ENCODE measurements around the gene COP1. TPM values are rescaled to one million over a fixed set of nuclear protein-coding genes. Genes with fewer than 3 reads are reported as not detected.

Gene COP1
- total and polyA plus RNA-seq, 2 donors (not counting 1 experiment from before 2014, with no cell fraction given), result 18.7 to 68.5 TPM

DNA sequence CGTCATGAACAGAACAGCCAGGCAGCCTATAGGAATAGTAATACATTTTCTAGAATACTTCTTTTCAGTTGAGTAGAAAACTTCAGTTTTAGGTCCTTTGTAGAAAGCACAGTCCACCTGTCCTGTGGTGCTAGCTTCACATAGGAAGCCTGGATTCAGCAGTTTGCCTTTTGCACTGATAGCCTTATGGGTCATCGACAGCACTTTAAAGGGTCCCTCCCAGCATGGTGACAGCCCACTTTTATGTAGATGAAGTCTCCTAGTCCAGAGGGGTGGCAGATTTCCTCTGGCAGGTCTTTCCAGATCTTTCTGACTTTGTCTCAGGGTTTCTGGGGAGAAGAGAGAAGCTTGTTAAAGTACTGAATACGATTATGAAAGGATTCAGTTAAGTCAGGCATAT, 302.3 kb downstream of the COP1 start:
- H3K36me3 ChIP-seq (replicated peaks in 1 of 2; ENCODE audit: control extremely low read depth in 1 of 2, control insufficient read depth in 1 of 2, extremely low read depth in 1 of 2, insufficient read depth in 2 of 2, low read length in 1 of 2), result no peaks in the 10 kb centered on the region
- Mint-ChIP-seq H3K27ac (no peak overlapping the region), H3K9me3 (ENCODE audit: insufficient read depth) (no peaks in the 10 kb centered on the region), H3K27me3 (no peaks in the 10 kb centered on the region), H3K4me1 (no peaks in the 10 kb centered on the region), H3K4me3 (no peak overlapping the region)
- no peak overlapping the region for H2AFZ ChIP-seq (ENCODE audit: insufficient read depth, low read depth, low read length, poor library complexity, severe bottlenecking)
- ChIA-PET POLR2A (no interaction called here), CTCF (no interaction called here)
- H3K4me3 ChIP-seq (ENCODE audit: control extremely low read depth in 1 of 5, extremely low read depth in 1 of 5, insufficient read depth in 1 of 5, low read depth in 2 of 5, low read length in 4 of 5), result no peak overlapping the region
- DNase-seq (no peak), ATAC-seq (ENCODE audit: low read depth) (no peak)
- H3K4me1 ChIP-seq (ENCODE audit: control insufficient read depth in 2 of 2, insufficient read depth in 2 of 2, low read length in 2 of 2), result no peaks in the 10 kb centered on the region
- no peak overlapping the region for H3K9ac ChIP-seq (ENCODE audit: low read length)
- H4K20me1 ChIP-seq (ENCODE audit: control insufficient read depth, insufficient read depth, low read length, poor library complexity, severe bottlenecking), result no peaks in the 10 kb centered on the region
- intact Hi-C loops (cut with micrococcal nuclease), result no loop called here
- peaks cover 0 to 4% (median 1%) of the 10 kb centered on the region in 3 donors for H3K9me3 ChIP-seq (ENCODE audit: control extremely low read depth in 1 of 3, control insufficient read depth in 2 of 3, insufficient read depth in 1 of 3, low read length in 2 of 3)
- no peaks in the 10 kb centered on the region for H3K27me3 ChIP-seq (replicated peaks in 1 of 4; ENCODE audit: control extremely low read depth in 1 of 4, control insufficient read depth in 3 of 4, insufficient read depth in 4 of 4, low read length in 3 of 4)
- TF ChIP-seq, protein P1, sequence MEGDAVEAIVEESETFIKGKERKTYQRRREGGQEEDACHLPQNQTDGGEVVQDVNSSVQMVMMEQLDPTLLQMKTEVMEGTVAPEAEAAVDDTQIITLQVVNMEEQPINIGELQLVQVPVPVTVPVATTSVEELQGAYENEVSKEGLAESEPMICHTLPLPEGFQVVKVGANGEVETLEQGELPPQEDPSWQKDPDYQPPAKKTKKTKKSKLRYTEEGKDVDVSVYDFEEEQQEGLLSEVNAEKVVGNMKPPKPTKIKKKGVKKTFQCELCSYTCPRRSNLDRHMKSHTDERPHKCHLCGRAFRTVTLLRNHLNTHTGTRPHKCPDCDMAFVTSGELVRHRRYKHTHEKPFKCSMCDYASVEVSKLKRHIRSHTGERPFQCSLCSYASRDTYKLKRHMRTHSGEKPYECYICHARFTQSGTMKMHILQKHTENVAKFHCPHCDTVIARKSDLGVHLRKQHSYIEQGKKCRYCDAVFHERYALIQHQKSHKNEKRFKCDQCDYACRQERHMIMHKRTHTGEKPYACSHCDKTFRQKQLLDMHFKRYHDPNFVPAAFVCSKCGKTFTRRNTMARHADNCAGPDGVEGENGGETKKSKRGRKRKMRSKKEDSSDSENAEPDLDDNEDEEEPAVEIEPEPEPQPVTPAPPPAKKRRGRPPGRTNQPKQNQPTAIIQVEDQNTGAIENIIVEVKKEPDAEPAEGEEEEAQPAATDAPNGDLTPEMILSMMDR (IDR thresholded peaks at IDR 0.05), result no peak
- TF ChIP-seq EZH2 (IDR thresholded peaks at IDR 0.05; ENCODE audit: borderline replicate concordance, insufficient read depth, low read depth, low read length, poor library complexity, severe bottlenecking), result no peak
- H3K4me2 ChIP-seq (replicated peaks; ENCODE audit: low read depth, low read length, poor library complexity, severe bottlenecking), result no peak overlapping the region
- no peaks in the 10 kb centered on the region for H3K79me2 ChIP-seq (ENCODE audit: control insufficient read depth, insufficient read depth, low read length)
- H3K27ac ChIP-seq (ENCODE audit: low read length in 2 of 2), result no peak overlapping the region
- 89% methylated on average over 1 of the region's 3 CpGs for WGBS (ENCODE audit: insufficient coverage)

DNA sequence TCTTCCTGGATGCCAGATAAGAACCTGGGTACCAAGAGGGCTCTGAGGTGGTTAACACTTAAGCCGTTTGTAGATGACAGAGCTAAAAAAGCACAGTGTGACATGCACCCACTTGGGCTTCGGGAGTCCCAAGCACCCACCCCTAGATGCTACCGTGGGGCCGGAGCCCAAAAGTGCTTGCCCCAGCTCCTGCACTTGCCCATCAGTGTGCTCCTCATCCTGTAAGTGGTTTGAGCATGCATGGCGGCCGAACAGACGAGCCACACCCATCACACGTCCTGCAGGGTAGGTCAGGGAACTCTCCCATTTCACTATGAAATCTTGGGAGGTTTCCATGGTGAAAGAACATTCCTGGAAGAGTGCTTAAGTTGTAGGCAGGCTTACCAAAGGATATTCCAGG, 304.8 kb downstream of the COP1 start:
- Histone ChIP-seq H3K79me2 (ENCODE audit: control insufficient read depth, insufficient read depth, low read length) (no peaks in the 10 kb centered on the region), H3K9me3 (ENCODE audit: control extremely low read depth in 1 of 3, control insufficient read depth in 2 of 3, insufficient read depth in 1 of 3, low read length in 2 of 3) (peaks cover 0 to 4% (median 0%) of the 10 kb centered on the region in 3 donors), H3K27ac (ENCODE audit: low read length in 2 of 2) (no peak overlapping the region), H3K9ac (ENCODE audit: low read length) (no peak overlapping the region), H3K36me3 (replicated peaks in 1 of 2; ENCODE audit: control extremely low read depth in 1 of 2, control insufficient read depth in 1 of 2, extremely low read depth in 1 of 2, insufficient read depth in 2 of 2, low read length in 1 of 2) (no peaks in the 10 kb centered on the region), H4K20me1 (ENCODE audit: control insufficient read depth, insufficient read depth, low read length, poor library complexity, severe bottlenecking) (no peaks in the 10 kb centered on the region), H3K27me3 (replicated peaks in 1 of 4; ENCODE audit: control extremely low read depth in 1 of 4, control insufficient read depth in 3 of 4, insufficient read depth in 4 of 4, low read length in 3 of 4) (no peaks in the 10 kb centered on the region), H2AFZ (ENCODE audit: insufficient read depth, low read depth, low read length, poor library complexity, severe bottlenecking) (no peak overlapping the region), H3K4me2 (replicated peaks; ENCODE audit: low read depth, low read length, poor library complexity, severe bottlenecking) (no peak overlapping the region), H3K4me3 (ENCODE audit: control extremely low read depth in 1 of 5, extremely low read depth in 1 of 5, insufficient read depth in 1 of 5, low read depth in 2 of 5, low read length in 4 of 5) (no peak overlapping the region), H3K4me1 (ENCODE audit: control insufficient read depth in 2 of 2, insufficient read depth in 2 of 2, low read length in 2 of 2) (no peaks in the 10 kb centered on the region)
- POLR2A ChIA-PET, result no interaction called here
- ATAC-seq (ENCODE audit: low read depth) (no peak), DNase-seq (no peak)
- intact Hi-C loops (cut with micrococcal nuclease), result no loop called here
- TF ChIP-seq, protein P1 (IDR thresholded peaks at IDR 0.05), result no peak
- TF ChIP-seq EZH2 (IDR thresholded peaks at IDR 0.05; ENCODE audit: borderline replicate concordance, insufficient read depth, low read depth, low read length, poor library complexity, severe bottlenecking), result no peak
- no peak overlapping the region for H3K27ac Mint-ChIP-seq
- no peak overlapping the region for H3K4me3 Mint-ChIP-seq
- no peaks in the 10 kb centered on the region for H3K27me3 Mint-ChIP-seq
- no peaks in the 10 kb centered on the region for H3K9me3 Mint-ChIP-seq (ENCODE audit: insufficient read depth)
- 95% methylated on average over 3 of the region's 8 CpGs for WGBS (ENCODE audit: insufficient coverage)
- H3K4me1 Mint-ChIP-seq, result no peaks in the 10 kb centered on the region
- CTCF ChIA-PET, result no interaction called here
